ENCODE measurements around the gene DAB2IP.

DAB2IP gene

GRCh38 chr9:121818016-121818661 is 166.7 kb downstream of the DAB2IP start:
- Histone ChIP-seq H3K9ac (ENCODE audit: low read depth, low read length) (no peak overlapping the region), H3K4me1 (ENCODE audit: insufficient read depth, low read length) (no peaks in the 10 kb centered on the region), H3K27me3 (ENCODE audit: insufficient read depth, low read length, poor library complexity) (no peaks in the 10 kb centered on the region)

GRCh38 chr9:121818841-121819427 is 167.5 kb downstream of the DAB2IP start:
- no peak overlapping the region for H3K27ac ChIP-seq (ENCODE audit: low read length)
- no peak overlapping the region for H2AFZ ChIP-seq (ENCODE audit: low read depth, low read length)
- no peaks in the 10 kb centered on the region for H4K20me1 ChIP-seq (ENCODE audit: insufficient read depth, low read length)
- no peaks in the 10 kb centered on the region for H3K79me2 ChIP-seq (ENCODE audit: insufficient read depth, low read length)
- H3K4me1 ChIP-seq (ENCODE audit: insufficient read depth, low read length): no peaks in the 10 kb centered on the region
- H3K4me2 ChIP-seq (ENCODE audit: insufficient read depth, low read length): no peak overlapping the region
- H3K36me3 ChIP-seq (ENCODE audit: insufficient read depth, low read length): no peaks in the 10 kb centered on the region
- TF ChIP-seq CTCF (IDR thresholded peaks at IDR 0.05; ENCODE audit: borderline replicate concordance, extremely low read depth, low read length, poor library complexity, severe bottlenecking): no peak
- TF ChIP-seq EZH2 (IDR thresholded peaks at IDR 0.05; ENCODE audit: borderline replicate concordance, low read depth, low read length, severe bottlenecking): no peak
- no peak overlapping the region for H3K9ac ChIP-seq (ENCODE audit: low read depth, low read length)
- no peak overlapping the region for H3K4me3 ChIP-seq (ENCODE audit: low read depth in 1 of 2, low read length in 2 of 2)
- H3K27me3 ChIP-seq (ENCODE audit: insufficient read depth, low read length, poor library complexity): no peaks in the 10 kb centered on the region
- H3K9me3 ChIP-seq (ENCODE audit: insufficient read depth, low read length, severe bottlenecking): no peaks in the 10 kb centered on the region
- no peak for ATAC-seq (ENCODE audit: insufficient read depth, low read depth)
- no peak for DNase-seq

More at GRCh38 chr9:121818016-121818661, 166.7 kb downstream of the DAB2IP start:
- Histone ChIP-seq H3K27ac (ENCODE audit: low read length) (no peak overlapping the region), H4K20me1 (ENCODE audit: insufficient read depth, low read length) (no peaks in the 10 kb centered on the region), H3K36me3 (ENCODE audit: insufficient read depth, low read length) (no peaks in the 10 kb centered on the region), H3K4me3 (ENCODE audit: low read depth in 1 of 2, low read length in 2 of 2) (no peak overlapping the region), H2AFZ (ENCODE audit: low read depth, low read length) (no peak overlapping the region), H3K79me2 (ENCODE audit: insufficient read depth, low read length) (no peaks in the 10 kb centered on the region), H3K4me2 (ENCODE audit: insufficient read depth, low read length) (no peak overlapping the region), H3K9me3 (ENCODE audit: insufficient read depth, low read length, severe bottlenecking) (no peaks in the 10 kb centered on the region)
- ATAC-seq (ENCODE audit: insufficient read depth, low read depth): no peak
- DNase-seq: no peak
- TF ChIP-seq CTCF (IDR thresholded peaks at IDR 0.05; ENCODE audit: borderline replicate concordance, extremely low read depth, low read length, poor library complexity, severe bottlenecking) (no peak), EZH2 (IDR thresholded peaks at IDR 0.05; ENCODE audit: borderline replicate concordance, low read depth, low read length, severe bottlenecking) (no peak)

GRCh38 chr9:121819428-121820231 is 168.2 kb downstream of the DAB2IP start:
- Histone ChIP-seq H3K4me3 (ENCODE audit: low read depth in 1 of 2, low read length in 2 of 2) (no peak overlapping the region), H3K9ac (ENCODE audit: low read depth, low read length) (no peak overlapping the region), H3K4me2 (ENCODE audit: insufficient read depth, low read length) (no peak overlapping the region)

More at GRCh38 chr9:121819428-121820231, 168.2 kb downstream of the DAB2IP start:
- H4K20me1 ChIP-seq (ENCODE audit: insufficient read depth, low read length): no peaks in the 10 kb centered on the region
- H3K27me3 ChIP-seq (ENCODE audit: insufficient read depth, low read length, poor library complexity): no peaks in the 10 kb centered on the region
- H3K36me3 ChIP-seq (ENCODE audit: insufficient read depth, low read length): no peaks in the 10 kb centered on the region
- no peaks in the 10 kb centered on the region for H3K9me3 ChIP-seq (ENCODE audit: insufficient read depth, low read length, severe bottlenecking)
- ATAC-seq (ENCODE audit: insufficient read depth, low read depth) (no peak), DNase-seq (no peak)
- no peaks in the 10 kb centered on the region for H3K79me2 ChIP-seq (ENCODE audit: insufficient read depth, low read length)
- no peak for TF ChIP-seq CTCF (IDR thresholded peaks at IDR 0.05; ENCODE audit: borderline replicate concordance, extremely low read depth, low read length, poor library complexity, severe bottlenecking)
- no peak overlapping the region for H2AFZ ChIP-seq (ENCODE audit: low read depth, low read length)
- H3K4me1 ChIP-seq (ENCODE audit: insufficient read depth, low read length): no peaks in the 10 kb centered on the region
- no peak overlapping the region for H3K27ac ChIP-seq (ENCODE audit: low read length)

Data from DND-41 (cell line).